Endometrial microvascular endothelial cells (primary cell): ENCODE results near the gene KRTAP22-2. TPM values are rescaled to one million over a fixed set of nuclear protein-coding genes. Genes with fewer than 3 reads are reported as not detected.

Experiments used
- in situ Hi-C: cut with HindIII; loops from 2 replicates; pipeline ENCODE4 v1.10.0; 2017; ENCODE audit warnings: low sequenced_read_pairs, low pct_unique_long_range_greater_than_20kb; ENCODE audit errors: inconsistent ontology term
- total RNA-seq: library from RNA; depleted of rRNA; stranded (reverse); fragments of >200 nt; gene quantifications from one replicate; pipeline ENCODE4 v1.2.3, GENCODE V29; 2015; ENCODE audit errors: inconsistent ontology term

The KRTAP22-2 gene
- total RNA-seq, 1 donor from 2014 or later: not detected

- in situ Hi-C loops: no loop called here
Observed at GRCh38 chr21:30577766-30578165, 12.4 kb downstream of the KRTAP22-2 start.

GRCh38 chr21:30567617-30568016, 22.6 kb downstream of the KRTAP22-2 start:
- in situ Hi-C loops: no loop called here

- in situ Hi-C loops: no loop called here
Observed at GRCh38 chr21:30563630-30564029, 26.6 kb downstream of the KRTAP22-2 start.

- in situ Hi-C loops: no loop called here
Observed at GRCh38 chr21:30563072-30563471, 27.1 kb downstream of the KRTAP22-2 start.

GRCh38 chr21:30561957-30562356, 28.2 kb downstream of the KRTAP22-2 start:
- in situ Hi-C loops: no loop called here

- in situ Hi-C loops: no loop called here
Observed at GRCh38 chr21:30561264-30561895, 28.8 kb downstream of the KRTAP22-2 start, which contains the start of gene KRTAP19-7. Gene KRTAP19-7 (minus strand): TSS chr21:30561314. CDS start chr21:30561289, 25 bp downstream.

GRCh38 chr21:30555095-30555494, 35.1 kb downstream of the KRTAP22-2 start:
- in situ Hi-C loops: no loop called here

GRCh38 chr21:30552782-30553181, 37.4 kb downstream of the KRTAP22-2 start:
- in situ Hi-C loops: no loop called here

- in situ Hi-C loops: no loop called here
Observed at GRCh38 chr21:30541764-30542163, 48.4 kb downstream of the KRTAP22-2 start, which contains the start of gene KRTAP19-6. Gene KRTAP19-6 (minus strand): TSS chr21:30541864. CDS start chr21:30541833, 31 bp downstream.

Other genes starting within 250 kb of the KRTAP22-2 start
- not detected for gene KRTAP23-1, start 241.8 kb downstream of the KRTAP22-2 start, total RNA-seq
- gene KRTAP13-2, start 218.1 kb downstream of the KRTAP22-2 start, total RNA-seq: not detected
- gene KRTAP13-1, start 194.4 kb downstream of the KRTAP22-2 start, total RNA-seq: not detected
- not detected for gene KRTAP13-3, start 164.5 kb downstream of the KRTAP22-2 start, total RNA-seq
- not detected for gene KRTAP13-4, start 160.2 kb downstream of the KRTAP22-2 start, total RNA-seq
- gene KRTAP15-1, start 150.1 kb downstream of the KRTAP22-2 start, total RNA-seq: not detected
- not detected for gene KRTAP19-1, start 110.0 kb downstream of the KRTAP22-2 start, total RNA-seq
- gene KRTAP19-2, start 103.0 kb downstream of the KRTAP22-2 start, total RNA-seq: not detected
- gene KRTAP19-3, start 98.4 kb downstream of the KRTAP22-2 start, total RNA-seq: not detected
- gene KRTAP19-4, start 93.2 kb downstream of the KRTAP22-2 start, total RNA-seq: not detected
- gene KRTAP19-5, start 88.3 kb downstream of the KRTAP22-2 start, total RNA-seq: not detected
- gene KRTAP19-6, start 48.5 kb downstream of the KRTAP22-2 start, total RNA-seq: not detected
- gene KRTAP19-7, start 29.1 kb downstream of the KRTAP22-2 start, total RNA-seq: not detected
- not detected for gene KRTAP6-3, start 2.0 kb upstream of the KRTAP22-2 start, total RNA-seq
- not detected for gene KRTAP6-2, start 8.5 kb upstream of the KRTAP22-2 start, total RNA-seq
- not detected for gene KRTAP22-1, start 10.7 kb upstream of the KRTAP22-2 start, total RNA-seq
- gene KRTAP6-1, start 23.5 kb upstream of the KRTAP22-2 start, total RNA-seq: not detected
- gene KRTAP20-1, start 26.0 kb upstream of the KRTAP22-2 start, total RNA-seq: not detected
- gene KRTAP20-4, start 30.2 kb upstream of the KRTAP22-2 start, total RNA-seq: not detected
- gene KRTAP20-2, start 44.8 kb upstream of the KRTAP22-2 start, total RNA-seq: not detected
- gene KRTAP20-3, start 52.5 kb upstream of the KRTAP22-2 start, total RNA-seq: not detected
- gene KRTAP21-3, start 128.4 kb upstream of the KRTAP22-2 start, total RNA-seq: not detected
- not detected for gene KRTAP21-2, start 156.9 kb upstream of the KRTAP22-2 start, total RNA-seq
- gene KRTAP21-1, start 165.0 kb upstream of the KRTAP22-2 start, total RNA-seq: not detected
- not detected for gene KRTAP8-1, start 222.9 kb upstream of the KRTAP22-2 start, total RNA-seq
- not detected for gene KRTAP7-1, start 239.4 kb upstream of the KRTAP22-2 start, total RNA-seq